ENCODE measurements around the gene PLD1.

PLD1 gene

DNA sequence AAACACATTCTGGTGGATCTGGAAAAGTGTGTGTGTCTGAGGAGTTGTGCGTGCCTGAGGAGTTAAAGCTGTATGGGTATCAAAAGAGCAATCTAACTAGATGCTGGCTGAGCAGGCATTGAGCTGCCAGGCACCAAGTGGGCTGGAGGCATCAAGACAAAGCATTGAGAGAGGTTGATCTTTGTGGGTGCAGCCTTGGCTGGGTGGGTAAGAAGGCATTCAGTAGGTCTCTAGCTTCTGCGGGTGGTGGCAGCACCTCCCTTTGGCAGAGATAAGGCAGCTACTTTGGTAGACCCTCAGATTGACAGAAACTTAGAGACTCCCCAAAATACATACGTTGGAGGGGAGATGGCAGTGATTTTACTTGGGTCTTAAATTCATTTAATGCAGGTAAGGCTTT is 17.1 kb upstream of the PLD1 start:
- ChIA-PET POLR2A (no interaction called here), CTCF (interaction anchor here (3.5 kb wide), 1 partner anchor 55 kb away, joined by 22 read pairs; no protein-coding TSS in a partner anchor)
- H3K4me1 ChIP-seq (ENCODE audit: control insufficient read depth, insufficient read depth, low read length): peaks cover 6% of the 10 kb centered on the region
- TF ChIP-seq, protein P1, sequence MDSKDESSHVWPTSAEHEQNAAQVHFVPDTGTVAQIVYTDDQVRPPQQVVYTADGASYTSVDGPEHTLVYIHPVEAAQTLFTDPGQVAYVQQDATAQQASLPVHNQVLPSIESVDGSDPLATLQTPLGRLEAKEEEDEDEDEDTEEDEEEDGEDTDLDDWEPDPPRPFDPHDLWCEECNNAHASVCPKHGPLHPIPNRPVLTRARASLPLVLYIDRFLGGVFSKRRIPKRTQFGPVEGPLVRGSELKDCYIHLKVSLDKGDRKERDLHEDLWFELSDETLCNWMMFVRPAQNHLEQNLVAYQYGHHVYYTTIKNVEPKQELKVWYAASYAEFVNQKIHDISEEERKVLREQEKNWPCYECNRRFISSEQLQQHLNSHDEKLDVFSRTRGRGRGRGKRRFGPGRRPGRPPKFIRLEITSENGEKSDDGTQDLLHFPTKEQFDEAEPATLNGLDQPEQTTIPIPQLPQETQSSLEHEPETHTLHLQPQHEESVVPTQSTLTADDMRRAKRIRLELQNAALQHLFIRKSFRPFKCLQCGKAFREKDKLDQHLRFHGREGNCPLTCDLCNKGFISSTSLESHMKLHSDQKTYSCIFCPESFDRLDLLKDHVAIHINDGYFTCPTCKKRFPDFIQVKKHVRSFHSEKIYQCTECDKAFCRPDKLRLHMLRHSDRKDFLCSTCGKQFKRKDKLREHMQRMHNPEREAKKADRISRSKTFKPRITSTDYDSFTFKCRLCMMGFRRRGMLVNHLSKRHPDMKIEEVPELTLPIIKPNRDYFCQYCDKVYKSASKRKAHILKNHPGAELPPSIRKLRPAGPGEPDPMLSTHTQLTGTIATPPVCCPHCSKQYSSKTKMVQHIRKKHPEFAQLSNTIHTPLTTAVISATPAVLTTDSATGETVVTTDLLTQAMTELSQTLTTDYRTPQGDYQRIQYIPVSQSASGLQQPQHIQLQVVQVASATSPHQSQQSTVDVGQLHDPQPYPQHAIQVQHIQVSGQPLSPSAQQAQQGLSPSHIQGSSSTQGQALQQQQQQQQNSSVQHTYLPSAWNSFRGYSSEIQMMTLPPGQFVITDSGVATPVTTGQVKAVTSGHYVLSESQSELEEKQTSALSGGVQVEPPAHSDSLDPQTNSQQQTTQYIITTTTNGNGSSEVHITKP (tag by site-specific recombination; IDR thresholded peaks at IDR 0.05): no peak
- TF ChIP-seq OVOL3 (tag by site-specific recombination; IDR thresholded peaks at IDR 0.05) (no peak), ZNF768 (tag by site-specific recombination; IDR thresholded peaks at IDR 0.05) (no peak), ZNF394 (tag by site-specific recombination; IDR thresholded peaks at IDR 0.05; ENCODE audit: borderline replicate concordance) (no peak), ZFP41 (tag by site-specific recombination; IDR thresholded peaks at IDR 0.05; ENCODE audit: borderline replicate concordance) (no peak), ZNF274 (IDR thresholded peaks at IDR 0.05; ENCODE audit: low read length) (no peak), ZNF274 (tag by site-specific recombination; IDR thresholded peaks at IDR 0.05; ENCODE audit: borderline replicate concordance) (no peak), REST (tag by site-specific recombination; IDR thresholded peaks at IDR 0.05) (no peak), ZNF426 (tag by site-specific recombination; IDR thresholded peaks at IDR 0.05) (no peak), KLF9 (tag by site-specific recombination; IDR thresholded peaks at IDR 0.05; ENCODE audit: low read depth) (no peak), ZNF701 (tag by site-specific recombination; IDR thresholded peaks at IDR 0.05) (no peak), SALL2 (tag by site-specific recombination; IDR thresholded peaks at IDR 0.05; ENCODE audit: borderline replicate concordance) (no peak), ZEB2 (tag by site-specific recombination; IDR thresholded peaks at IDR 0.05) (no peak), ZNF223 (tag by site-specific recombination; IDR thresholded peaks at IDR 0.05) (no peak), ZNF248 (tag by site-specific recombination; IDR thresholded peaks at IDR 0.05) (no peak), ZNF2 (tag by site-specific recombination; IDR thresholded peaks at IDR 0.05) (no peak), ZNF639 (tag by site-specific recombination; IDR thresholded peaks at IDR 0.05) (no peak)
- H3K4me3 ChIP-seq (ENCODE audit: low read depth, low read length): no peak overlapping the region
- no peaks in the 10 kb centered on the region for H3K9me3 ChIP-seq (ENCODE audit: control insufficient read depth, insufficient read depth, low read depth, low read length)
- H3K27ac ChIP-seq (ENCODE audit: extremely low read depth, low read depth, low read length): no peak overlapping the region
- H3K36me3 ChIP-seq (ENCODE audit: control insufficient read depth in 2 of 2, insufficient read depth in 1 of 2, low read length in 2 of 2): no peaks in the 10 kb centered on the region

DNA sequence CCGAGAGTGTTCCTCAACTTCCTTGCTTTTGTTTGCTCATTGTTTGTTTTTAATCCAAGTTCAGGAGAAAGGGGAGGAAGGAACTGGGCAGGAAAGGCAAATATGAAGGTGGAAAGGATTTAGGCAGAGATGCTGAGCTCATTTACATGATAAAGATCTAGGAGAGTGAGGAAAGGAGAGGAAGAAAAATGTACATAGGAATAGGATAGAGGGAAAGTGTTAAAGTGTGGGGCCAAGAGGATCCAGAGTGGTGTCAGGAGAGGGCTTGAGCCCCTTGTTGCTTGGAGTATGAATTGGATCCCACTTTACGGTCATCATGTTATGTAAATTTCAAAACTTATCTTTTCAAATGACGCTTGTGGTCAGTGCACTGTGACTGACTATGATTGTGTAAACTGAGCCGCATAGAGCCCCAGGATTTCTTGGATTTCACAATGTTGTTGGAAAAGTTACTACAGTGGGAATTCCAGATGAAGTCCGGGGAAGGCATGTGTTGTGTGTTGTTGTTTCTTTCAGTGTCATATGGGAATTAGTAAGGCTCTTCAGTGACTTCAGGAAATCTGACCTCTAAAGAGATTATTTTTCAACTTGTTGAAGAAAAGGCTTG is 15.0 kb upstream of the PLD1 start:
- ChIA-PET POLR2A (no interaction called here), CTCF (no interaction called here)
- Histone ChIP-seq H3K36me3 (ENCODE audit: control insufficient read depth in 2 of 2, insufficient read depth in 1 of 2, low read length in 2 of 2) (no peaks in the 10 kb centered on the region), H3K9me3 (ENCODE audit: control insufficient read depth, insufficient read depth, low read depth, low read length) (no peaks in the 10 kb centered on the region), H3K4me1 (ENCODE audit: control insufficient read depth, insufficient read depth, low read length) (peaks cover 6% of the 10 kb centered on the region), H3K27ac (ENCODE audit: extremely low read depth, low read depth, low read length) (no peak overlapping the region; the same call in 1 of the 2 replicates), H3K4me3 (ENCODE audit: low read depth, low read length) (no peak overlapping the region)
- TF ChIP-seq ZFP69B (tag by site-specific recombination; IDR thresholded peaks at IDR 0.05): peak; percentile 67; the same call in 1 of the 2 replicates
- TF ChIP-seq ZNF488 (tag by site-specific recombination; IDR thresholded peaks at IDR 0.05): no peak
- TF ChIP-seq, protein P2, sequence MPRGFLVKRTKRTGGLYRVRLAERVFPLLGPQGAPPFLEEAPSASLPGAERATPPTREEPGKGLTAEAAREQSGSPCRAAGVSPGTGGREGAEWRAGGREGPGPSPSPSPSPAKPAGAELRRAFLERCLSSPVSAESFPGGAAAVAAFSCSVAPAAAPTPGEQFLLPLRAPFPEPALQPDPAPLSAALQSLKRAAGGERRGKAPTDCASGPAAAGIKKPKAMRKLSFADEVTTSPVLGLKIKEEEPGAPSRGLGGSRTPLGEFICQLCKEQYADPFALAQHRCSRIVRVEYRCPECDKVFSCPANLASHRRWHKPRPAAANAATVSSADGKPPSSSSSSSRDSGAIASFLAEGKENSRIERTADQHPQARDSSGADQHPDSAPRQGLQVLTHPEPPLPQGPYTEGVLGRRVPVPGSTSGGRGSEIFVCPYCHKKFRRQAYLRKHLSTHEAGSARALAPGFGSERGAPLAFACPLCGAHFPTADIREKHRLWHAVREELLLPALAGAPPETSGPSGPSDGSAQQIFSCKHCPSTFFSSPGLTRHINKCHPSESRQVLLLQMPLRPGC (tag by site-specific recombination; IDR thresholded peaks at IDR 0.05): no peak
- peak; percentile 85 for TF ChIP-seq ZNF18 (tag by site-specific recombination; IDR thresholded peaks at IDR 0.05)
- TF ChIP-seq SCRT2 (tag by site-specific recombination; IDR thresholded peaks at IDR 0.05): peak; percentile 70
- no peak for TF ChIP-seq MEIS1 (CRISPR knock-in tag; IDR thresholded peaks at IDR 0.05; ENCODE audit: borderline replicate concordance)

Data from HEK293 (cell line).